ENCODE results near the gene EVX1. TPM values are rescaled to one million over a fixed set of nuclear protein-coding genes. Genes with fewer than 3 reads are reported as not detected.

The EVX1 gene
- total and polyA plus RNA-seq, 2 of the 13 experiments (the other 11 are each of a cell fraction or from before 2014, with no cell fraction given): not detected

DNA sequence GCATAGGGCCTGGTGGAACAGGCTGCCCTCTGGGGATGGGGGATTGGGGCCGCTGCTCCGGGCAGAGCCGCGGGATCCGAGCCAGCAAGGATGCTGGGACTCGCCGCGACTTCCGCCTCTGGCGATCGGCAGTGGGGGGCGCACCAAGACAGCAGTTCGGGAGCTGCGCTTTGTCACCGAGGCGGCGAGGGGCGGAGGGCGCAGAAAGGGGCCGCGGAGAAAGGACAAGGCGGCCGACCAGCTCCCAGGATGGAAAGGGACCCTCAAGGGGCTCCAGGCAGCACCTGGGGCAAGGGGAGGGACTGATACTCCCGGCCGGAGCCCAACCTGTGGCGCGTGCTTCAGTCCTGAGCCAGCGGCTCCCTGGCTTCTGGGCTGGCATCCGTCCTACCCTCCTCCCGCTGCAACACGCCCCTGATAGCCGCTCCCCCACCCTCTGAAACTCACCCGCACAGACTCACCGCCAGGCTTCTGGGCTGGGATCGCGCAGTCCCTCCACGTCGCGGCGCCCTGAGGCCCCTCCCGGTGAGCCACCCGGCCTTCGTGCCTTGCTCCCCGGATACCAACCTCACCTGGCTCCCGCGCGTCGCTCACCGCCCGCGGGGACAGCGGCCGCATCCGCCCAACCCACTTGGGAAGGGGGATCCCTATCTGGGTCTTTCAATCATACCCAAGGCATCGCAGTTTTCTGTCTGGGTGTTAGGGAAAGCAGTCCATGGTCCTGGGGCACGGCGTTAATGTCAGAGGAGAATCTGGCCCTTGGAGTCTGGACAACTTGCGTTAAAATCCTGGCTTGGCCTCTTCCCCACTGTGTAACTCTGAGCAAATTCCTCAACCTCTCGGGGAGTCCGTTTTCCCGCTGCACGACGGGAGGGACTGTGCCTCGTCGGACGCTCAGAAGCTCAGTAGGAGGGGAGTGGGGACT lies 7.0 kb upstream of the EVX1 start:
- CTCF ChIA-PET (ENCODE audit: low intra/inter-chr PET ratio, low total read pairs): no interaction called here
- DNase-seq (ENCODE audit: low spot score) (peak; percentile 13), ATAC-seq (peak; percentile 84), FAIRE-seq (no peak)
- BruUV-seq (replicated peaks): no TSS peak
- in situ Hi-C loops (cut with HindIII; ENCODE audit: extremely low pct_ligation_motif_present, low pct_unique_long_range_greater_than_20kb): loop anchor here (5.0 kb wide), 1 partner anchor 342 kb away; no protein-coding TSS in a partner anchor
- no peaks in the 10 kb centered on the region for H3K79me2 ChIP-seq (ENCODE audit: insufficient read depth, low read length)
- H3K4me1 ChIP-seq (ENCODE audit: insufficient read depth, low read length): no peaks in the 10 kb centered on the region
- H3K27me3 ChIP-seq (ENCODE audit: control insufficient read depth in 1 of 2, insufficient read depth in 2 of 2, low read length in 2 of 2): peaks cover 5 to 46% of the 10 kb centered on the region in 2 experiments; a peak in 4 of 5 replicates
- intact Hi-C loops (cut with micrococcal nuclease; ENCODE audit: unreplicated experiment): no loop called here
- H3K4me2 ChIP-seq (ENCODE audit: low read depth, low read length): peak overlapping the region; percentile 74
- H3K27ac ChIP-seq (ENCODE audit: extremely low read length, insufficient read depth, low read length): no peak overlapping the region
- H2AFZ ChIP-seq (ENCODE audit: low read length): no peak overlapping the region
- H3K9me3 ChIP-seq (ENCODE audit: low read length): no peaks in the 10 kb centered on the region
- peak overlapping the region; percentile 53 to 67 (median 54); a peak in 5 of 6 replicates for H3K4me3 ChIP-seq (replicated peaks in 1 of 3; ENCODE audit: insufficient read depth in 1 of 3, low read depth in 2 of 3, low read length in 3 of 3)
- no peak overlapping the region for H3K9ac ChIP-seq (ENCODE audit: insufficient read depth, low read depth, low read length)
- no peaks in the 10 kb centered on the region for H3K36me3 ChIP-seq (replicated peaks in 1 of 2; ENCODE audit: control insufficient read depth in 1 of 2, insufficient read depth in 2 of 2, low read length in 2 of 2)
- 71% methylated on average over 15 of the region's 66 CpGs for WGBS (ENCODE audit: low lambda C conversion rate)
- POLR2A ChIA-PET: no interaction called here
- no peaks in the 10 kb centered on the region for H4K20me1 ChIP-seq (ENCODE audit: insufficient read depth, low read length)
- TF ChIP-seq, protein P1, sequence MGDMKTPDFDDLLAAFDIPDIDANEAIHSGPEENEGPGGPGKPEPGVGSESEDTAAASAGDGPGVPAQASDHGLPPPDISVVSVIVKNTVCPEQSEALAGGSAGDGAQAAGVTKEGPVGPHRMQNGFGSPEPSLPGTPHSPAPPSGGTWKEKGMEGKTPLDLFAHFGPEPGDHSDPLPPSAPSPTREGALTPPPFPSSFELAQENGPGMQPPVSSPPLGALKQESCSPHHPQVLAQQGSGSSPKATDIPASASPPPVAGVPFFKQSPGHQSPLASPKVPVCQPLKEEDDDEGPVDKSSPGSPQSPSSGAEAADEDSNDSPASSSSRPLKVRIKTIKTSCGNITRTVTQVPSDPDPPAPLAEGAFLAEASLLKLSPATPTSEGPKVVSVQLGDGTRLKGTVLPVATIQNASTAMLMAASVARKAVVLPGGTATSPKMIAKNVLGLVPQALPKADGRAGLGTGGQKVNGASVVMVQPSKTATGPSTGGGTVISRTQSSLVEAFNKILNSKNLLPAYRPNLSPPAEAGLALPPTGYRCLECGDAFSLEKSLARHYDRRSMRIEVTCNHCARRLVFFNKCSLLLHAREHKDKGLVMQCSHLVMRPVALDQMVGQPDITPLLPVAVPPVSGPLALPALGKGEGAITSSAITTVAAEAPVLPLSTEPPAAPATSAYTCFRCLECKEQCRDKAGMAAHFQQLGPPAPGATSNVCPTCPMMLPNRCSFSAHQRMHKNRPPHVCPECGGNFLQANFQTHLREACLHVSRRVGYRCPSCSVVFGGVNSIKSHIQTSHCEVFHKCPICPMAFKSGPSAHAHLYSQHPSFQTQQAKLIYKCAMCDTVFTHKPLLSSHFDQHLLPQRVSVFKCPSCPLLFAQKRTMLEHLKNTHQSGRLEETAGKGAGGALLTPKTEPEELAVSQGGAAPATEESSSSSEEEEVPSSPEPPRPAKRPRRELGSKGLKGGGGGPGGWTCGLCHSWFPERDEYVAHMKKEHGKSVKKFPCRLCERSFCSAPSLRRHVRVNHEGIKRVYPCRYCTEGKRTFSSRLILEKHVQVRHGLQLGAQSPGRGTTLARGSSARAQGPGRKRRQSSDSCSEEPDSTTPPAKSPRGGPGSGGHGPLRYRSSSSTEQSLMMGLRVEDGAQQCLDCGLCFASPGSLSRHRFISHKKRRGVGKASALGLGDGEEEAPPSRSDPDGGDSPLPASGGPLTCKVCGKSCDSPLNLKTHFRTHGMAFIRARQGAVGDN (CRISPR knock-in tag; IDR thresholded peaks at IDR 0.05): peak; percentile 58
- TF ChIP-seq NFATC3 (CRISPR knock-in tag; IDR thresholded peaks at IDR 0.05) (no peak), SALL1 (CRISPR knock-in tag; IDR thresholded peaks at IDR 0.05) (peak; percentile 42), TEAD2 (CRISPR knock-in tag; IDR thresholded peaks at IDR 0.05) (0 out of 2 replicates have a peak, but pooled peaks have one; percentile 16), GABPA (IDR thresholded peaks at IDR 0.05; ENCODE audit: low read depth, low read length) (no peak), GABPA (CRISPR knock-in tag; IDR thresholded peaks at IDR 0.05; ENCODE audit: low read depth) (0 out of 2 replicates have a peak, but pooled peaks have one; percentile 14), ZFX (CRISPR knock-in tag; IDR thresholded peaks at IDR 0.05; ENCODE audit: low read depth) (peak; percentile 21; the same call in 1 of the 2 replicates), STAG1 (CRISPR knock-in tag; IDR thresholded peaks at IDR 0.05) (peak; percentile 92), MAZ (IDR thresholded peaks at IDR 0.05; ENCODE audit: borderline replicate concordance, low read depth, low read length) (no peak), MAZ (CRISPR knock-in tag; IDR thresholded peaks at IDR 0.05; ENCODE audit: low read depth) (peak; percentile 51; the same call in 1 of the 2 replicates)
- TF ChIP-seq, protein P2, sequence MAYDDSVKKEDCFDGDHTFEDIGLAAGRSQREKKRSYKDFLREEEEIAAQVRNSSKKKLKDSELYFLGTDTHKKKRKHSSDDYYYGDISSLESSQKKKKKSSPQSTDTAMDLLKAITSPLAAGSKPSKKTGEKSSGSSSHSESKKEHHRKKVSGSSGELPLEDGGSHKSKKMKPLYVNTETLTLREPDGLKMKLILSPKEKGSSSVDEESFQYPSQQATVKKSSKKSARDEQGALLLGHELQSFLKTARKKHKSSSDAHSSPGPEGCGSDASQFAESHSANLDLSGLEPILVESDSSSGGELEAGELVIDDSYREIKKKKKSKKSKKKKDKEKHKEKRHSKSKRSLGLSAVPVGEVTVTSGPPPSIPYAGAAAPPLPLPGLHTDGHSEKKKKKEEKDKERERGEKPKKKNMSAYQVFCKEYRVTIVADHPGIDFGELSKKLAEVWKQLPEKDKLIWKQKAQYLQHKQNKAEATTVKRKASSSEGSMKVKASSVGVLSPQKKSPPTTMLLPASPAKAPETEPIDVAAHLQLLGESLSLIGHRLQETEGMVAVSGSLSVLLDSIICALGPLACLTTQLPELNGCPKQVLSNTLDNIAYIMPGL (CRISPR knock-in tag; IDR thresholded peaks at IDR 0.05; ENCODE audit: borderline replicate concordance in 1 of 2, low read depth in 1 of 2): 0 out of 4 replicates have a peak, but pooled peaks have one; percentile 32 to 35
- TF ChIP-seq, protein P3, sequence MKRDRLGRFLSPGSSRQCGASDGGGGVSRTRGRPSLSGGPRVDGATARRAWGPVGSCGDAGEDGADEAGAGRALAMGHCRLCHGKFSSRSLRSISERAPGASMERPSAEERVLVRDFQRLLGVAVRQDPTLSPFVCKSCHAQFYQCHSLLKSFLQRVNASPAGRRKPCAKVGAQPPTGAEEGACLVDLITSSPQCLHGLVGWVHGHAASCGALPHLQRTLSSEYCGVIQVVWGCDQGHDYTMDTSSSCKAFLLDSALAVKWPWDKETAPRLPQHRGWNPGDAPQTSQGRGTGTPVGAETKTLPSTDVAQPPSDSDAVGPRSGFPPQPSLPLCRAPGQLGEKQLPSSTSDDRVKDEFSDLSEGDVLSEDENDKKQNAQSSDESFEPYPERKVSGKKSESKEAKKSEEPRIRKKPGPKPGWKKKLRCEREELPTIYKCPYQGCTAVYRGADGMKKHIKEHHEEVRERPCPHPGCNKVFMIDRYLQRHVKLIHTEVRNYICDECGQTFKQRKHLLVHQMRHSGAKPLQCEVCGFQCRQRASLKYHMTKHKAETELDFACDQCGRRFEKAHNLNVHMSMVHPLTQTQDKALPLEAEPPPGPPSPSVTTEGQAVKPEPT (CRISPR knock-in tag; IDR thresholded peaks at IDR 0.05; ENCODE audit: low read depth): no peak
- TF ChIP-seq, protein P4, sequence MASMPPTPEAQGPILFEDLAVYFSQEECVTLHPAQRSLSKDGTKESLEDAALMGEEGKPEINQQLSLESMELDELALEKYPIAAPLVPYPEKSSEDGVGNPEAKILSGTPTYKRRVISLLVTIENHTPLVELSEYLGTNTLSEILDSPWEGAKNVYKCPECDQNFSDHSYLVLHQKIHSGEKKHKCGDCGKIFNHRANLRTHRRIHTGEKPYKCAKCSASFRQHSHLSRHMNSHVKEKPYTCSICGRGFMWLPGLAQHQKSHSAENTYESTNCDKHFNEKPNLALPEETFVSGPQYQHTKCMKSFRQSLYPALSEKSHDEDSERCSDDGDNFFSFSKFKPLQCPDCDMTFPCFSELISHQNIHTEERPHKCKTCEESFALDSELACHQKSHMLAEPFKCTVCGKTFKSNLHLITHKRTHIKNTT (CRISPR knock-in tag; IDR thresholded peaks at IDR 0.05): no peak
